ENCODE data around the gene AGPS.

DNA sequence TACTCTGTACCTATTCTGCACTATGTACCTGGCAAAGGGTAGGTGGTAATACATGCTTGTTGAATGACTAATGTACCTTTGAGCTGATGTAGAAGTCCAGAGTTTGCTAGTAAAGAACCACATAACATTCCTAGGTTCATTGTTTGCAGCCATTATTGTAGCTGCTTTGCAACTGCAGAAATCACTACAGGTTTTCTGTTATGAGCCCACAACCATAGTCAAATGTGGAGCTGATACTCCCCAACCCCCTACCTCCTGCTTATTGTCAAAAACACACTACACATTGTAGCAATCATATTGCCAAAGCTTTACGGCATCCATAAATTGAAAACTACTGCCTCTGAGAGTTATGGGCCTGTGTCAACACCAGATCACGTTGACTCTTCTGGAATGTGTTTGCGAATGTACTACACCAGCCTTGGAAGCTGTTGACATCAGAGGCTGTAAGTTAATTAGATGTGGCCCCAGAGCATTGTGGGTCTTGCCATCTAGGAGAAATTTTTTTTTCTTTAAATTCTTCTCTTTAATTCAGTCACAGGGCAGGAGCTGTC, 187.0 kb downstream of the AGPS start:
- TF ChIP-seq EP300 (IDR thresholded peaks at IDR 0.05) (no peak), POLR2A (IDR thresholded peaks at IDR 0.05) (no peak)
- TF ChIP-seq, protein P1, sequence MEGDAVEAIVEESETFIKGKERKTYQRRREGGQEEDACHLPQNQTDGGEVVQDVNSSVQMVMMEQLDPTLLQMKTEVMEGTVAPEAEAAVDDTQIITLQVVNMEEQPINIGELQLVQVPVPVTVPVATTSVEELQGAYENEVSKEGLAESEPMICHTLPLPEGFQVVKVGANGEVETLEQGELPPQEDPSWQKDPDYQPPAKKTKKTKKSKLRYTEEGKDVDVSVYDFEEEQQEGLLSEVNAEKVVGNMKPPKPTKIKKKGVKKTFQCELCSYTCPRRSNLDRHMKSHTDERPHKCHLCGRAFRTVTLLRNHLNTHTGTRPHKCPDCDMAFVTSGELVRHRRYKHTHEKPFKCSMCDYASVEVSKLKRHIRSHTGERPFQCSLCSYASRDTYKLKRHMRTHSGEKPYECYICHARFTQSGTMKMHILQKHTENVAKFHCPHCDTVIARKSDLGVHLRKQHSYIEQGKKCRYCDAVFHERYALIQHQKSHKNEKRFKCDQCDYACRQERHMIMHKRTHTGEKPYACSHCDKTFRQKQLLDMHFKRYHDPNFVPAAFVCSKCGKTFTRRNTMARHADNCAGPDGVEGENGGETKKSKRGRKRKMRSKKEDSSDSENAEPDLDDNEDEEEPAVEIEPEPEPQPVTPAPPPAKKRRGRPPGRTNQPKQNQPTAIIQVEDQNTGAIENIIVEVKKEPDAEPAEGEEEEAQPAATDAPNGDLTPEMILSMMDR (IDR thresholded peaks at IDR 0.05) = no peak

Measured in gastroesophageal sphincter (tissue), 3 donors.